Neural cell (in vitro differentiated cells): ENCODE data around the gene U2SURP. TPM values are rescaled to one million over a fixed set of nuclear protein-coding genes. Genes with fewer than 3 reads are reported as not detected.

Source experiments
- H2AFZ ChIP-seq: fragments of 200-600, 300-800 bp; sonication (generic), shearing (Covaris generic); 2 replicates; pipeline ENCODE4 v1.6.0; 2014; ENCODE audit warnings: low read depth, mild to moderate bottlenecking, antibody characterized with exemption, low read length, moderate library complexity
- H3F3A ChIP-seq: fragments of 200-600 bp; shearing (Covaris generic); 2 replicates; pipeline ENCODE4 v1.6.1; 2016; ENCODE audit warnings: mild to moderate bottlenecking, moderate library complexity, mixed read lengths, antibody characterized with exemption, low read length; ENCODE audit not compliant: insufficient read depth, poor library complexity, severe bottlenecking
- H3K27ac ChIP-seq: fragments of 200-600, 300-800 bp; sonication (generic), shearing (Covaris generic); 2 replicates; pipeline ENCODE4 v1.5.1; 2014; ENCODE audit warnings: mild to moderate bottlenecking, low read length, moderate library complexity
- H3K27me3 ChIP-seq: fragments of 300-800, 200-600 bp; sonication (generic), shearing (Covaris generic); 2 replicates; pipeline ENCODE4 v1.6.0; 2014; ENCODE audit warnings: mild to moderate bottlenecking, low read depth, low read length, moderate library complexity; ENCODE audit not compliant: insufficient read depth
- H3K36me3 ChIP-seq: fragments of 300-800, 200-600 bp; sonication (generic), shearing (Covaris generic); 2 replicates; pipeline ENCODE4 v1.5.1; 2014; ENCODE audit warnings: mild to moderate bottlenecking, antibody characterized with exemption, low read length, moderate library complexity; ENCODE audit not compliant: insufficient read depth
- H3K4me2 ChIP-seq: fragments of 300-800, 200-600 bp; sonication (generic), shearing (Covaris generic); 2 replicates; pipeline ENCODE4 v1.6.0; 2014; ENCODE audit warnings: mild to moderate bottlenecking, low read length
- H3K4me3 ChIP-seq: fragments of 300-800, 200-600 bp; sonication (generic), shearing (Covaris generic); 2 replicates; pipeline ENCODE4 v1.5.1; 2014; ENCODE audit warnings: mild to moderate bottlenecking, low read length, moderate library complexity
- H3K79me2 ChIP-seq: fragments of 200-600 bp; shearing (Covaris generic); replicated peaks from 2 replicates; pipeline ENCODE4 v1.6.0; 2014; ENCODE audit warnings: mild to moderate bottlenecking, low read length, moderate library complexity; ENCODE audit not compliant: insufficient read depth
- H3K9ac ChIP-seq: fragments of 300-800, 200-600 bp; sonication (generic), shearing (Covaris generic); 2 replicates; pipeline ENCODE4 v1.6.1; 2016; ENCODE audit warnings: mild to moderate bottlenecking, low read length, mixed read lengths
- H3K9me2 ChIP-seq: fragments of 200-600 bp; shearing (Covaris generic); 2 replicates; pipeline ENCODE4 v1.6.1; 2016; ENCODE audit warnings: mild to moderate bottlenecking, low read length, mixed read lengths; ENCODE audit not compliant: insufficient read depth
- H3K9me3 ChIP-seq: fragments of 200-600, 300-800 bp; sonication (generic), shearing (Covaris generic); 2 replicates; pipeline ENCODE4 v1.6.1; 2016; ENCODE audit warnings: mild to moderate bottlenecking, mixed run types, low read length, moderate library complexity, mixed read lengths
- H4K20me1 ChIP-seq: fragments of 200-600 bp; shearing (Covaris generic); 2 replicates; pipeline ENCODE4 v1.6.1; 2016; ENCODE audit warnings: mild to moderate bottlenecking, mixed run types; ENCODE audit not compliant: insufficient read depth
- EP300 ChIP-seq: fragments of 450-650 bp; conservative IDR thresholded peaks from 2 replicates; pipeline ENCODE4 v1.6.1; 2014; ENCODE audit warnings: antibody characterized with exemption, mild to moderate bottlenecking, moderate library complexity; ENCODE audit not compliant: poor library complexity, severe bottlenecking
- EZH2 ChIP-seq: fragments of 200-600, 300-800 bp; shearing (Covaris generic), sonication (generic); IDR thresholded peaks from 2 replicates; pipeline ENCODE4 v1.6.1; 2014; ENCODE audit warnings: antibody characterized with exemption, low read length, borderline replicate concordance, mild to moderate bottlenecking; ENCODE audit not compliant: insufficient read depth, poor library complexity, severe bottlenecking
- MXI1 ChIP-seq: fragments of 450-650 bp; conservative IDR thresholded peaks from 2 replicates; pipeline ENCODE4 v1.6.1; 2014; ENCODE audit warnings: antibody characterized with exemption, mild to moderate bottlenecking; ENCODE audit not compliant: poor library complexity, severe bottlenecking
- POLR2AphosphoS5 ChIP-seq: IDR thresholded peaks from 2 replicates; pipeline ENCODE4 v1.6.1; 2012
- RAD21 ChIP-seq: fragments of 450-650 bp; conservative IDR thresholded peaks from 2 replicates; pipeline ENCODE4 v1.6.1; 2014; ENCODE audit warnings: antibody characterized with exemption, mild to moderate bottlenecking, moderate library complexity
- SMC3 ChIP-seq: fragments of 450-650 bp; conservative IDR thresholded peaks from 2 replicates; pipeline ENCODE4 v1.6.1; 2014; ENCODE audit warnings: antibody characterized with exemption, mild to moderate bottlenecking, moderate library complexity; ENCODE audit not compliant: poor library complexity
- TAF1 ChIP-seq: IDR thresholded peaks from 2 replicates; pipeline ENCODE4 v1.6.1; 2012; ENCODE audit warnings: low read depth
- polyA plus RNA-seq: library from polyadenylated mRNA; depleted of rRNA; stranded (reverse); fragments of >200 nt; gene quantifications from 2 replicates; pipeline ENCODE4 v1.2.3, GENCODE V29; 2014
- TF ChIP-seq, protein P1 (sequence below): IDR thresholded peaks from 2 replicates; pipeline ENCODE4 v1.6.1; 2012; ENCODE audit warnings: borderline replicate concordance
- TF ChIP-seq, protein P2 (sequence below): fragments of 450-650 bp; IDR thresholded peaks from 2 replicates; pipeline ENCODE4 v1.5.1; 2014; ENCODE audit warnings: antibody characterized with exemption, mild to moderate bottlenecking, moderate library complexity; ENCODE audit not compliant: poor library complexity, severe bottlenecking

Gene U2SURP
- polyA plus RNA-seq, 1 donor from 2014 or later = 159 TPM

DNA sequence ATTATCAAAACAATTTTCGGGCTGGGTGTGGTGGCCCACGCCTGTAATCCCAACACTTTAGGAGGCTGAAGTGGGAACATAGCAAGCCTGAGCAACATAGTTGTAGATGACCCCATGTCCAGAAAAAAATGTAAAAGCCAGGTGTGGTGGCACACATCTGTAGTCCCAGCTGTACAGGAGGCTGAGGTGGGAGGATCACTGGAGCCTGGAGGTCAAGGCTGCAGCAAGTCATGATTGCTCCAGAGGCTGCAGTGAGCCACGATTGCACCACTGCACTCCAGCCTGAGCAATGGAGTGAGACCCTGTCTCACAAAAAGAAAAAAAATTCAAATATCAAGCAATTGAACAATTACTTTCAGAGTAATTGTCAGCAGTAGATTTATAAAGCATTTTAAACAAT, 29.9 kb upstream of the U2SURP start:
- Histone ChIP-seq H2AFZ (no peak overlapping the region), H3K9me3 (no peaks in the 10 kb centered on the region), H3F3A (no peaks in the 10 kb centered on the region), H3K36me3 (no peaks in the 10 kb centered on the region), H3K9me2 (no peaks in the 10 kb centered on the region), H3K27me3 (no peaks in the 10 kb centered on the region), H3K4me3 (no peak overlapping the region), H3K27ac (no peak overlapping the region), H3K4me2 (no peak overlapping the region), H3K79me2 (no peaks in the 10 kb centered on the region), H3K9ac (no peak overlapping the region), H4K20me1 (no peaks in the 10 kb centered on the region)
- TF ChIP-seq, protein P1, sequence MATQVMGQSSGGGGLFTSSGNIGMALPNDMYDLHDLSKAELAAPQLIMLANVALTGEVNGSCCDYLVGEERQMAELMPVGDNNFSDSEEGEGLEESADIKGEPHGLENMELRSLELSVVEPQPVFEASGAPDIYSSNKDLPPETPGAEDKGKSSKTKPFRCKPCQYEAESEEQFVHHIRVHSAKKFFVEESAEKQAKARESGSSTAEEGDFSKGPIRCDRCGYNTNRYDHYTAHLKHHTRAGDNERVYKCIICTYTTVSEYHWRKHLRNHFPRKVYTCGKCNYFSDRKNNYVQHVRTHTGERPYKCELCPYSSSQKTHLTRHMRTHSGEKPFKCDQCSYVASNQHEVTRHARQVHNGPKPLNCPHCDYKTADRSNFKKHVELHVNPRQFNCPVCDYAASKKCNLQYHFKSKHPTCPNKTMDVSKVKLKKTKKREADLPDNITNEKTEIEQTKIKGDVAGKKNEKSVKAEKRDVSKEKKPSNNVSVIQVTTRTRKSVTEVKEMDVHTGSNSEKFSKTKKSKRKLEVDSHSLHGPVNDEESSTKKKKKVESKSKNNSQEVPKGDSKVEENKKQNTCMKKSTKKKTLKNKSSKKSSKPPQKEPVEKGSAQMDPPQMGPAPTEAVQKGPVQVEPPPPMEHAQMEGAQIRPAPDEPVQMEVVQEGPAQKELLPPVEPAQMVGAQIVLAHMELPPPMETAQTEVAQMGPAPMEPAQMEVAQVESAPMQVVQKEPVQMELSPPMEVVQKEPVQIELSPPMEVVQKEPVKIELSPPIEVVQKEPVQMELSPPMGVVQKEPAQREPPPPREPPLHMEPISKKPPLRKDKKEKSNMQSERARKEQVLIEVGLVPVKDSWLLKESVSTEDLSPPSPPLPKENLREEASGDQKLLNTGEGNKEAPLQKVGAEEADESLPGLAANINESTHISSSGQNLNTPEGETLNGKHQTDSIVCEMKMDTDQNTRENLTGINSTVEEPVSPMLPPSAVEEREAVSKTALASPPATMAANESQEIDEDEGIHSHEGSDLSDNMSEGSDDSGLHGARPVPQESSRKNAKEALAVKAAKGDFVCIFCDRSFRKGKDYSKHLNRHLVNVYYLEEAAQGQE = no peak
- TF ChIP-seq, protein P2, sequence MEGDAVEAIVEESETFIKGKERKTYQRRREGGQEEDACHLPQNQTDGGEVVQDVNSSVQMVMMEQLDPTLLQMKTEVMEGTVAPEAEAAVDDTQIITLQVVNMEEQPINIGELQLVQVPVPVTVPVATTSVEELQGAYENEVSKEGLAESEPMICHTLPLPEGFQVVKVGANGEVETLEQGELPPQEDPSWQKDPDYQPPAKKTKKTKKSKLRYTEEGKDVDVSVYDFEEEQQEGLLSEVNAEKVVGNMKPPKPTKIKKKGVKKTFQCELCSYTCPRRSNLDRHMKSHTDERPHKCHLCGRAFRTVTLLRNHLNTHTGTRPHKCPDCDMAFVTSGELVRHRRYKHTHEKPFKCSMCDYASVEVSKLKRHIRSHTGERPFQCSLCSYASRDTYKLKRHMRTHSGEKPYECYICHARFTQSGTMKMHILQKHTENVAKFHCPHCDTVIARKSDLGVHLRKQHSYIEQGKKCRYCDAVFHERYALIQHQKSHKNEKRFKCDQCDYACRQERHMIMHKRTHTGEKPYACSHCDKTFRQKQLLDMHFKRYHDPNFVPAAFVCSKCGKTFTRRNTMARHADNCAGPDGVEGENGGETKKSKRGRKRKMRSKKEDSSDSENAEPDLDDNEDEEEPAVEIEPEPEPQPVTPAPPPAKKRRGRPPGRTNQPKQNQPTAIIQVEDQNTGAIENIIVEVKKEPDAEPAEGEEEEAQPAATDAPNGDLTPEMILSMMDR = no peak
- TF ChIP-seq EP300 = no peak
- no peak for TF ChIP-seq RAD21
- no peak for TF ChIP-seq TAF1
- no peak for TF ChIP-seq SMC3
- TF ChIP-seq EZH2 = no peak
- no peak for TF ChIP-seq POLR2AphosphoS5
- TF ChIP-seq MXI1 = no peak

GRCh38 chr3:142972092-142972753, 29.1 kb upstream of the U2SURP start:
- Histone ChIP-seq H3K4me3 (no peak overlapping the region), H3K9me2 (no peaks in the 10 kb centered on the region), H3K9me3 (no peaks in the 10 kb centered on the region), H4K20me1 (no peaks in the 10 kb centered on the region), H3K36me3 (no peaks in the 10 kb centered on the region), H3F3A (no peaks in the 10 kb centered on the region), H3K27ac (no peak overlapping the region), H2AFZ (no peak overlapping the region), H3K79me2 (no peaks in the 10 kb centered on the region), H3K4me2 (no peak overlapping the region), H3K9ac (no peak overlapping the region), H3K27me3 (no peaks in the 10 kb centered on the region)
- no peak for TF ChIP-seq TAF1
- TF ChIP-seq MXI1 = no peak
- TF ChIP-seq SMC3 = no peak
- no peak for TF ChIP-seq EZH2
- TF ChIP-seq, protein P2 = no peak
- TF ChIP-seq RAD21 = no peak
- TF ChIP-seq POLR2AphosphoS5 = no peak
- TF ChIP-seq, protein P1 = no peak
